Left hindlimb (tissue), 1 donor: Measurements from ENCODE around the gene EVA1C.
"Not testable (repeated sequence)": the region's sequence is repeated elsewhere in the genome, so short reads cannot be mapped to it uniquely, and the experiment has no call there.

Source experiments
- DNase-seq: peaks from one replicate; pipeline ENCODE4 v3.0.0-alpha.2; 2018

EVA1C gene

DNA sequence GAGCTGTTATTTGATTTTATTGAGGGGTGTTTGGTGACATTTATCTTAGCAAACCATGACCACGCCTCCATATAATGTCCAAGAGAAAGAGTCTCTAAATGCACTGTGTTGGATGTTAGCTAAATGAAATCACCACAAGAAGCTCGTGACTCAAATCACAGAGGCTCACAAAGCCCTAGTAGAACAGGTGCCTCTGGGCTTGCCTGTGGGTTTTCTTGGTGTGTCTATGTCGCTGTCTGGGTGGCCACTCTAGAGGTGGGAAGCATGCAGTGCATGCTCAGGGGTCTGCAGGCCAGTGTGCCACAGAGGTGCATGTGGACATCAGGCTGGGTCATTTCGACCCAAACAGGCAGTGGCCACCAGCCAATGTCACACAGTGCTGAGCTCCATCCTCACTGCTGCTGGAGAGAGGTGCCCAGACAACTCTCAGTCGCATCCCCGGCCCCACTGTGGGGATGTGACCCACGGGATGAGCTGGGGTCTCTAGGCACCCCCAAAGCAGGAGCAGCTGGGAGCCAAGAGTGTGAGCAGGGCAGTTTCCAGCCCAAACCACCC lies 94.0 kb downstream of the EVA1C start:
- DNase-seq, result not testable (repeated sequence)

DNA sequence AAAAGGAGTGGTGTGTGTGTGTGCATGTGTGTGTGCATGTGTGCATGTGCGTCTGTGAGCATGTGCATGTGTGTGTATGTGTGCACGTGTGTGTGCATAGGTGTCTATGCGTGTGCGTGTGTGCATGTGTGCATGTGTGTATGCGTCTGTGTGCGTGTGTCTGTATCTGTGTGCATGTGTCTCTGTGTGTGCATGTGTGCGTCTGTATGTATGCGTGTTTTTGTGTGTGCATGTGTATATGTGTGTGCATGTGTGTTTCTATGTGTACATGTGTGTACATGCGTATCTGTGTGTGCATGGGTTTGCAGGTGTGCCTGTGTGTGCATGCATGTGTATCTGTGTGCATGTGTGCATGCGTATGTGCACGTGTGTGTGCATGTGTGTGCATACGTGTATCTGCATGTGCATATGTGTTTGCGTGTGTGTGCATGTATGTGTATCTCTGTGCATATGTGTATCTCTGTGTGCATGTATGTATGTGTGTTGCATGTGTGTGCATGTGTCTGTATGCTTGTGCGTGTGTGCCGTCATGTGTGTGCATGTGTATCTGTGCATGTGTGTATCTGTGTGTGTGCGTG lies 94.9 kb downstream of the EVA1C start:
- no peak for DNase-seq

DNA sequence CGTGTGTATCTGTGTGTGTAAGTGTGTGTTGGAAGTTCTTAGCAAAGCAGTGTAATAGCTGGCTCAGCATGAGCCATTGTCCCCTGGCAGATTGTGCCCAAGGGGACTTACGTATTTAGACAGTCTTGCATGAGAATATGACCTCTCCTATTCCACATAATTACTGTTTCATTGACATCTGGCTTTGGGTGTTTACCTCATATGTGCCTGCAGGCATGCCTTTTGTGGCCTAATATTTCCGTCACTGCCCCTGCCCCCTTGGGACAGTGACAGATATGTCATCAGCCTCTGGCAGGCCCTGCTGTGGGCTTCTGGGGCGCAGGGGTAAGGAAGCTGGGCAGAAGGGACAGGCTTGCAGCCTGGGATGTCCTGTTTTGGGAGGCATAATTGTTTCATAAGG lies 95.5 kb downstream of the EVA1C start:
- DNase-seq, result not testable (repeated sequence)

DNA sequence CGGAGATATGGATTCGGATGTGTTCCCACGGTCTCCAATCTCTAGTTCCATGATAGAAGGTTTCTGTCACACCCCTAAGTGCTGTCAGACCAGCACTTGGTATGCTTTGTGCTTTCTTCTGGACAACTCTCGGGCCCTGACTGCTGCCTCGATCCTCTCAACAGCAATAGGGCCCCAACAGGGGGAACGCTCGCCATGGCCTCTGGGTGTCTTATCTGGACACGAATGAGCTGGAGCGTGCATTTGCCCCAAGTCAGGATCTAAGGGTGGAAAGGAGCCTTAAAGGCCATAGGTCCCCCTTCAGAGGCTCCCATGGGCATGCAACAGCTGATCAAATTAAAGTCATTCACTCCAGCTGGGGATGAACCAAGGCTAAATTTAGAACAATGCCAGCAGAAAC lies 96.1 kb downstream of the EVA1C start:
- DNase-seq, result no peak

DNA sequence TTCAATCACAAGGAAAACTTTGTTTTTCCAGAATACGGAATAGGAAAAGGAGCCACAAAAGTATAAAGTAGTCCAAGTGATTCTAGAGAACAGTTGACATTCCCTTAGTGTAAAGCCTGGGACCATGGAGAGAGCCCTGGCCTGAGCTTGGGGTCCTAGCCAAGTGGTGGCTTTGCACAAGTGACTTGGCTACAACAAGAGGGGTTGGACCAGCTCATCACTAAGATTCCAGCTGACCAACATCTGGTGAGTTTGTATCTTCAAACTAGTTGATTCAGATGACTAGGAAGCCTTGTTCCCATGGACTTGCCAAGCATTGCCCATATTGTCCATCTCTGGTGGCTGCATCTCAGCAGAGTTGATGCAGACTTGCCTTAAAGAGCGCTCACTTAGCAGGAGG lies 96.5 kb downstream of the EVA1C start:
- DNase-seq, result not testable (repeated sequence)

DNA sequence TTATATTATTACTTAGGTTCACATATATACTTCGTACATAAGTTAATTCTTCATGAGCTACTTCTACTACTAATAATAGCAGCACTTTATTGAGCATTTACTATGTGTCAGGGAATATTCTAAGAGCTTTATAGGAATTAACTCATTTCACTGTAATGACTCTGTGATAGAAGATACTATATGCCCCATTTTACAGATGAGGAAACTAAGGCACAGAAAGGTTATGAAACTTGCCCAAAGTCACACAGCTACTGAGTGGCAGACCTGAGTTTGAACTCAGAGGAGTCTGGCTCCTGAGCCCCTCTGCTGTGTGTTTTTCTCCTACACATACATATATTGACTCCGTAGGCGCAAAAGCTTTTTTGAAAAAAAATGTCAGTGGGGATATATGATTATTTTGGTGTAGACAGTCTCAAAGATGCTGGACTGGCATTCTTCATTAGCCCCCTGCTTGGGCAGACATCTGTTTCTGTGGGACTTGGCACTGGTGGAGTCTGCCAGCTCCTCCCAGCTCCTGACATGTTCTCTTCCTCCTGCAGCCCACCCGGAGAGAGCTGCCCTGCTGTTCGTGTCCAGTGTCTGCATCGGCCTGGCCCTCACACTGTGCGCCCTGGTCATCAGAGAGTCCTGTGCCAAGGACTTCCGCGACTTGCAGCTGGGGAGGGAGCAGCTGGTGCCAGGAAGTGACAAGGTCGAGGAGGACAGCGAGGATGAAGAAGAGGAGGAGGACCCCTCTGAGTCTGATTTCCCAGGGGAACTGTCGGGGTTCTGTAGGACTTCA lies 102.0 kb downstream of the EVA1C start:
- DNase-seq, result no peak

DNA sequence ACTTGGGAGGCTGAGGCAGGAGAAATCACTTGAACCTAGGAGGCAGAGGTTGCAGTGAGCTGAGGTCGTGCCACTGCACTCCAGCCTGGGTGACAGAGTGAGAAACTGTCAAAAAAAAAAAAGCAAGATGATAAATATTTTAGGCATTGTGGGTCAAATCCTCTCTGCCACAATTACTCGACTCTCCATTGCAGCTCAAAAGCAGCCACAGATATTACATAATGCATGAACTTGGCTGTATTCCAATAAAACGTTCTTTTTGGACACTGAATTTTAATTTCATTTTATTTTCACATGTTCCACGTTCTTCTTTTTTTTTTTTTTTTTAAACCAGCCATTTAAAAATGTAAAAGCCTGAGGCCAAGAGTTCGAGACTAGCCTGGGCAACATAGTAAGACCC lies 103.4 kb downstream of the EVA1C start:
- DNase-seq, result no peak

DNA sequence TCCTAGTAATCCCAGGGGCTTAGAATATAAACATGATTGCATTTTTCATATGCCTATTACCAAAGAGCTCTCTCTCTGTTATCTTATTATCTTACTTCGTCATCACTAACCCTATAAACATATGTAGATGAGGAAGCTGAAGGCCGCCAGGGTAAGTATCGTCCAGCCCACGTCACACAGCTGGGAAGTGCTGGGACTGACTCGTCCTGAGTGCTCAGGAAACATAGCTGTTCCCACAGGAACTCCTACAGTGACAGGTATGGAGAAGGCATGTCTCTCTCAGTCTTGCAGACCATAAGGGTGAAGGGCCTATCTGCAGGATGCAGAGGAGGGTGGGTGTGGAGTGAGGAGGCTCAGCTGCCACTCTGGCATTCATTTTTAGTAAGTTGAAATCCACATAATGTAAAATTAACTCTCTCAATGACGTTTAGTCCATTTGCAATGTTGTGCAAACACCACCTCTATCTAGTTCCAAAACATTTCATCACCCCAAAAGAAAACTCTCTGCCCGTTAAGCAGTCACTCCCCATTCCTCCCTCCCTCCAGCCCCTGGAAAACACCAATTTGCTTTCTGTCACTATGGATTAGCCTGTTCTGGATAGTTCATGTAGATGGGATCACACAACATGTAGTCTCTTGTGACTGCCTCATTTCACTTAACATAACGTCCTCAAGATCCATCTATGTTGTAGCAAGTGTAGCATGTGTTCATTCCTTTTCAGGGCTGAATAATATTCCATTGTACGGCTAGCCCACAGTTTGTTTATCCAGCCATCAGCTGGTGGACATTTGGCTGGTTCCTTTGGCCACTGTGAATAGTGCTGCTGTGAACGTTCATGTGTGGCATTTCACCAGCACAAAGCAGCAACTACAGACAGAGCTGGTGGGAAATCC lies 104.5 kb downstream of the EVA1C start:
- no peak for DNase-seq

DNA sequence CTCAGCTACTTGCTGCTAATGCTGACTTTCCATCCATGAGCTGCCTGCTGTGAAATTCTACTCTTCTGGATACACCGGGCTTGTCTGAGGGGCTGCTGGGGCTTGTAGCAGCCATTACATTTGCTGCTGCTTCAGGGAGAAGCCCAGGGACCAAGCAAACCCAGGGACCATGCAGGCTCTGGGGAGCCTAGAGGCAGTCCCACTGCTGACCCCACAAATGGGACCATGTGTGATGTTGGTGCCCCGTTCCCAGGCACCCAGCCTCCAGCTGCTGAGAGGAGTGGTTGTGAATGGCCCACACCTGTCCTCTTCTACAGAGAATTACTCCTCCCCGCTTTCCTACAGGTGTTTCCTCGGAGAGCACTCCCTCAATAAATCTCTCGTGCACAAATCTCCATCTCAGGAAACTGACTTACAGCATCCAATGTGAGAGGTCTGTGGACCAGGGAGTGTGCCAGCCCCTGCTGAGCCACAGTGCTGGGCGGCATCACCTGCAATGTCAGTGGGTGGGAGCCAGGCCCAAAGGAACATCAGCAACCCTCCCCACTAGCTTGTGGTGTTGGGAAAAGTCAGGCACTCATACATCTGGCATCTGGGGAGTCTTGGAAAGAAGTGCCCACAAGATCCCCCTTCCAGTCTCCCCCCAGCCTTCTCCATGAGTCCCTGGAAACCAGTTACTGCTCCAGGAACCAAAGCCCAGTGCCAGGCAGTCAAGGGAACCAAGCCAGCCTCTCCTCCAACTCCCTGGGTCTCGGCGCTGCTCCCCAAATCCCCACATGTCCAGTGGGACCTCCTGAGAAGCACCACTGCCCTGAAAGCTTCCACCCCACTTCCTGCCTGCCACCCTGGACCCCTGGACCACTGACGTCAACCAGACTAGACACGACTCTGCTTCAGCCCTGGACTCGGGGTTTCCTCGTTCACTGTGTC lies 107.7 kb downstream of the EVA1C start:
- no peak for DNase-seq

DNA sequence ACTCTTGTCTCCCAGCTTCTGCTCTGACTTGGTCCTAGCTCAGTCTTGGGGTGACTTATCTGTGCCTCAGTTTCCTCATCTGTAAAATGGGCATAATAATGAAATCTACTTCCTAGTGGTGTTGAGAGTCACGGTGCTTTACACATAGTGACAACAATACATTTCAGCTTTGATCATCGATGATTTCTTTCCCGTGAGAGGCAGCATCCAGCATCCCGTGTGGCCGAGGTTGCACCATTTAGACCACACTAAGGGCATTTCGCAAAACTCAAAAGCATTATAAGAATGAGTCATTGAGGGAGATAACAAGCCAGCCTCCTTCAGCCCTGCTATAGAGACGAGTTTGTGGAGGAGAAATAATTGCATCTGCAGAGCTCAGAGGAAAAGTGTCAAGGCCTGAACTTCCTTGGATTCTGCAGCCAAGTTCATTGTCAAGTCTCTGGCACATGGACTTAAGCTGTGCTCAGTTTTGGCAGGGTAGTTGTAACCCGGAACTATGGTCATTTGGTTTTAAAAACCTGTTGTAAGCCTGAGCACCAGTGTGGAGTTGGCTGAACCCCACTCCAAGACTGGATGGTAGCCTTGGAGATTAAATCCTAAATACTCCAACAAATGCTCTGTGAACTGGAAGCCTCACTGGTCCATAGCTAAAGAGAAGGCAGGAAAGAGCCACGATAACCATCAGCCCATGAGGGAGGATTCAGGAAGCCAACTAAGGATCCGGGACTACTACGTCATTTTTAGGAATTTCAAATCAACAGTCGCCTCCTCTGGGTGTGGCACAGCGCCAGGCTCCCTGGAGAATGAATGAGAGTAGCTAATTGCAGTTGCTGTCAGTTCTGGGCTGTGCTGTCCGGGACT lies 108.6 kb downstream of the EVA1C start:
- peak; percentile 77 for DNase-seq

DNA sequence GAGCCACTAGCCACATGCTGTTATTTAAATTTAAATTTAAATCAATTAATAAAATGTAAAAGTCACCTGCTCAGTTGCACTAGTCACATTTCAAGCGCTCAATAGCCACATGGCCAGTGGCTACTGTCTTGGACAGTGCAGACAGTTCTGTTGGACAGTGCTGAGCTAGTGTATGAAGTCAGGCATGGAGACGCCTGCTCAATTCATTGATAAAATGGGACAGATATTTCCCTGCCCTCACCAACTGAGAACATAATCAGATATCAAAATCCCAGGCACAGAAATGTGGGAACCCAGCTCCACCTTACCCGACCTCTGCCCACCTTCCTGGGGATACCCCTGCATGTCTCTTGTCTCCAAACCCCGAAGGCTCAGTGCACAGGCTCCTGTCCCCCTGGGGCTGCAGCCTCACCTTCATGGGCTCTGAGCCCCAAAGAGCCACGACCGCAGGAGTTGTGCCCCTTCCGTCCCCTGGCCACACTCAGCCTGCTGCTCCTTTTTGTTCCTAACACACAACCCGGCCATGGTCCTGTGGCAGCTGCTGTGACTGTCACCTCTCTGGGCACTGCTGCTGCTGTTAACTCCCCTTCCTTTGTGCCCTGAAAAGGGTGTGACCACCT lies 109.3 kb downstream of the EVA1C start:
- DNase-seq, result no peak

DNA sequence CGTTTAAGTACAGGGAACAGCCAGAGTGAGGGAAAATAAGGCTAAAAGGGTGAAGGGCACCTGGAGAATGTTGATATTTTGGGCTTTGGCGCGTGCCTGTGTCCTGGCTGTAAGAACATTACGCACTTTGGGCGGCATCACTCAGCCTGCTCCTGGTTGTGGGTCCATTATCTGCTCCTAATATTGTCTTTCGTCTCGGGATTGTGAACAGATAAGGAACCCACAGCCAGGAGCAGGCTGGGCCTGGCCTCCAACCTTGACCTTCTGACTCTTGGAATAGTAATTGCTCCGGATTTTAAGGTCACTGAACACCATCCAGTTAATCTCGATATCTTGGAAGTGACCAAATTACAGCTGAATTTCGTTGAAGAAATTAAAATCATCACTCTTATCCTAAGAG lies 111.0 kb downstream of the EVA1C start:
- no peak for DNase-seq

DNA sequence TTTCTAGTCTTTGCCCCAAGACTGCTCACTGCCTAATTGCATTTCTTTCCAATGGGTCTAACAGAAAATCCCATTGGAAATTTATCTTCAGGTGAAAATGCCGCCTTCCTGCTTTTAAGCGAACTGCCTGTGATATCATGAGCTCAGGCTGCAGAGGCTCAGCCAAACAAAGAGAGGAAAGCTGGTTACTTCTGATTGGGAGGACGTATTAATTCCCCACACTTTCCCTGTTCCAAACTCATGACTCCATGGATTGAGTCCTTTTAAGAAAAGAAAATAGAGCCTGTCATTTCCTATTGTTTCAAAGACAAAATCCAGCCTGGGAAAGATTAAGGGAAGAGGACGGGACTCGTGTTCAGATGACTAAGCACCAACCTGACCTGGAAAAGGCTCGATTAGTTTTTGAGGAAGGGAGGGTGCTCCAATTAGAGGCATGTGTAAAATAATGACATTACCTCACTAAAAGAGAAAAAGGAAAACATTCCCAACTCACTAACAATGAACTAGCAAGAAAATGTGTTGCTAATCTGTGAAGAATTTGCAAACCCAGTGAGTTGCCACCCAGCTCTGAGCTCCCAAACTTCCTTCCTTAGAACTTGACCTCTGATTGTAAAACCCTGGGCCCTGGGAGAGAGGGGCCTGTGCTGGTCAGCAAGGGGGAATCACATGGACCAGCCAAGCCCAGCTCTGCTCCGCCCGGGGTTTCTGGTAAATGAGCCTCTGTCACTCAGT lies 111.6 kb downstream of the EVA1C start:
- DNase-seq, result no peak

DNA sequence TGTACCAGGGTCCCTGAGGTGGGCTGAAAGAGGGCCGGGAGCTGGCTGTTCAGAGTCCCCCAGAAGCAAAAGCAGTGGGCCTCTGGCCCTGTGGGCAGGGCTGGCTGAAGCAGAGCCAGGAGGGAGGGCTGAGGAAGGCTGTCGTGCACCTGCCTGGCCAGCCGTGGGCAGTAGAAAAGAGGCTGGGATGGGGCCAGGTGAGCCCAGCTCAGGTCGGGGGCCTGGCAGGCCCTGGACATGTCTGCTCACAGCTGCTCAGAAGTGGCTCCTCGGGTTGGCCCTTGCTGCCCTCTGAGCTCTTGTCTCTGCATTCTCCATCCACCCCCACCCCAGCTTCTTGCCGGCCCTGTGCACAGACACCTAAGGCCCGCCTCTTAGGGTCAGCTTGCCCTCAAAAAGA lies 112.8 kb downstream of the EVA1C start:
- no peak for DNase-seq

DNA sequence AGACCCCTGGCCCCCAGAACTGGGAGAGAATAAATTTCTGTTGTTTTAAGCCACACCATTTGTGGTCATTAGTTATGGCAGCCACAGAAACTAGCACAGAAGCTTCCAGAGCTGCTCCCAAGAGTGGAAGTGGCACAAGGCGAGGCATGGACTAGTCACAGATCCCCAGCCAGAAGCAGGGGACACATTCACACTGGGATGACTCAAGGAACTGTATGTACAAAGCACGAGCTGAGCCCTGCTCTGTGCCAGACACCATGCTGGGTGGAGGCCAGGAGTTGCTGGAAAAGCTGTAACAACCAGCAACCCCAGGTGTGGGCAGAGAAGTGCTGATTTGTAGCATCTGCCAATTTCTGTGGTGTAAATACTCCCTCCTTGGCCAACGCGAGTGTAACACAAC lies 117.2 kb downstream of the EVA1C start:
- no peak for DNase-seq

DNA sequence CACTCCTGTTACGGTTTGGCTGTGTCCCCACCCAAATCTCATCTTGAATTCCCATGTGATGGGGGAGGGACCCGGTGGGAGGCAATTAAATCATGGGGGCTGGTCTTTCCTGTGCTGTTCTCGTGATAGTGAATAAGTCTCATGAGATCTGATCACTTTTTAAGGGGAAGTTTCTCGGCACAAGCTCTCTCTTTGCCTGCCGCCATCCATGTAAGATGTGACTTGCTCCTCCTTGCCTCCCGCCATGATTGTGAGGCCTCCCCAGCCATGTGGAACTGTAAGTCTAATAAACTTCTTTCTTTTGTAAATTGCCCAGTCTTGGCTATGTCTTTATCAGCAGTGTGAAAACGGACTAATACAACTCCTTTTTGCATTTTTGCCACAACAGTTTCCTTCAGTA lies 118.3 kb downstream of the EVA1C start:
- not testable (repeated sequence) for DNase-seq

DNA sequence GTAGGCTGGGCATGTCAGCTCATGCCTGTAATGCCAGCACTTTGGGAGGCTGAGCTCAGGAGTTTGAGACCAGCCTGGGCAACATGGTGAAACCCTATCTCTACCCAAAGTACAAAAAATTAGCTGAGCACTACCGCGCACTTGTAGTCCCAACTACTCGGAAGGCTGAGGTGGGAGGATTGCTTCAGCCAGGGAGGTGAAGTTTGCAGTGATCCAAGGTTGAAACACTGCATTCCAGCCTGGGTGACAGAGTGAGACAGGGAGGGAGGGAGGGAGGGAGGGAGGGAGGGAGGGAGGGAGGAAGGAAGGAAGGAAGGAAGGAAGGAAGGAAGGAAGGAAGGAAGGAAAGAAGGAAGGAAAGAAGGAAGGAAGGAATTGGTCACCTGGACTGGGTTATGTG lies 119.1 kb downstream of the EVA1C start:
- DNase-seq, result not testable (repeated sequence)

DNA sequence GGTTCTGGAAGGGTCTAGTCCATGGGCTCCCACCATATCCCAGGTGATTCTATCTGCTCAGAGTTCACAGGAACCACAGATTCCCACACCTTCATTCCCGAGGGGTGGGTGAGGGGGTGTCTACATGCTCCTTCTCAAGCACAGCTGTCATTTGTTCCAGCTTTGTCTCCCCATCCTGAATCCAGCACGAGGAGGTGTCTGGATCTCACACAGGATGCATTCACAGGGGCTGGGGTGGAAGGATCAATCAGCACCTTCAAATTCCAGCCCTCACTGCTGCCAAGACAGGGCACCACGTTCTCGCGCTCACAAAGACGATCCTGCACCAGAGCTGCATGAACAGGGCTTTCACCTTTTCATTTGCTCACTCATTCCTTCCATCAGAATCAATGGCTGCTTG lies 120.1 kb downstream of the EVA1C start:
- no peak for DNase-seq

DNA sequence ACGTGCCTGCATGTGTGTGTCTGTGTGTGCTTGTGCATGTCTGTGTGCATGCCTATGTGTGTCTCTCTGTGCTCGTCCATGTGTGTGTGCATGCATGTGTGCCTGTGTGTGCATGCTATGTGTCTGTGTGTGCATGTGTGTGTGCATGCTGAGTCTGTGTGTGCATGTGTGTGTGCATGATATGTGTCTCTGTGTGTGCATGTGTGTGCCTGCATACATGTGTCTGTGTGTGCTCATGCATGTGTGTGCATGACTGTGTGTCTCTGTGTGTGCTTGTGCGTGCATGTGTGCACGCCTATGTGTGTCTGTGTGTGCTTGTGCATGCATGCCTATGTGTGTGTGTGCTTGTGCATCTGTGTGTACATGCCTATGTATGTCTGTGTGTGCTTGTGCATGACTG lies 120.5 kb downstream of the EVA1C start:
- no peak for DNase-seq

DNA sequence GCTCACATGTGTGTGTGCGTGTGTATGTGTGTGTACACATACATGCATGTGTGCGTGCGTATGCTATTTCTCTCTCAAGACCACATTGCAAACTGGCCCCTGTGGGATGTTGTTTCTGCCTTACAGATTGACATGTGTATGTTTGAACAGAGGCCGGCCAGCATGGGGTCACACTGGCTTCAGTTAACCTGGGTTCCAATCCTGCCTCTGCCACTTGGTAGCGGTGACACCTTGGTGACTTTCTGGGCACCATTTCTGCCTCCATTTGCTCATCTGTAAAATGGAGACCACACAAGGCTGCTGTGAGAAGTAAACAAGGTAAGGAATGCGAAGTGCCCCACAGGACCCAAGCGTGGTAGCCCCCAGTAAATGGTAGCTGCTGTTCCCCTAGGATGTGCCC lies 121.1 kb downstream of the EVA1C start:
- DNase-seq, result no peak
